ENCODE data around the gene CMSS1. TPM values are rescaled to one million over a fixed set of nuclear protein-coding genes. Genes with fewer than 3 reads are reported as not detected.

The CMSS1 gene
- total and polyA plus RNA-seq, 2 of the 13 experiments (the other 11 are each of a cell fraction or from before 2014, with no cell fraction given), result 6.4 to 48.7 TPM

DNA sequence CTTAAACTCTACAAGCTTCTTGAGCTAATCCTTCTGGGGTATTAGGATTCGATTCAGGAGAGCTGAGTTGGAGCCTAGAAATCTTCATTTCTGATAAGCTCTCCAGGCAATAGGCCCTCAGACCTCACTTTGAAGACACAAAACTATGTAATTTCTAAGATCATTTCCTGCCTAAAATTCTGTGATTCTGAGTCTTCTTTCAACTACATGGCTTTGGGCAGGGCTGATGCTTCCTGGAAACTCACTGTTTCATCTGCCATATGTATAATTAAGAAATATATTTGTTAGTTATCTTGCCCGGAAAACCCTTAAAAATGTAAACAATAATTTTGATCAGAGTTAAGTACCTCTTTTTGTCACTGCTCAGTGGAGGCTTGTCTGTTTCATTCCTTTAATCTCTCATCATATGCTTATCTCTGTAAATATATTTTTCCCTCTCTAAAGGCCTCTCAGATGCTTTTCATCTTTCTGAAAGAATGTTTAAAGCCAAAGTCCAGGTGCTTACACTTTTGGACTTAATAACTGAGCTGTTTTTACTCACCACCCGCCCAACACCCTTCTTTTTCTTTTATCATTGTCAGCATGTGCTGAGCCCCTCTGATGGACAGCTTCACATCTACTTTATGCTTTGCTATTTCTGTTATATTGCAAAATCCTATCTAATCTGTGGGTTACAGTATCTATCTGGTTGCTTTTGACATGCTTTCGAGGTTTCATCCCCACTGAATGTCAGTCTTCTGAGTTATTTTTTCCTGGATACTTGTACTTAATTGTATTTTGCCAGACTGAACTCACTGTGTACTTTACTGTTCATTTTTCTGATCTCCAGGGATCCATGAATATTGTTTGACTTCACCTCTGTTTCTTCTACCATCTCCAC is 258.4 kb downstream of the CMSS1 start (continued):
- TF ChIP-seq, protein P1, sequence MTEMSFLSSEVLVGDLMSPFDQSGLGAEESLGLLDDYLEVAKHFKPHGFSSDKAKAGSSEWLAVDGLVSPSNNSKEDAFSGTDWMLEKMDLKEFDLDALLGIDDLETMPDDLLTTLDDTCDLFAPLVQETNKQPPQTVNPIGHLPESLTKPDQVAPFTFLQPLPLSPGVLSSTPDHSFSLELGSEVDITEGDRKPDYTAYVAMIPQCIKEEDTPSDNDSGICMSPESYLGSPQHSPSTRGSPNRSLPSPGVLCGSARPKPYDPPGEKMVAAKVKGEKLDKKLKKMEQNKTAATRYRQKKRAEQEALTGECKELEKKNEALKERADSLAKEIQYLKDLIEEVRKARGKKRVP (CRISPR knock-in tag; IDR thresholded peaks at IDR 0.05), result peak in 1 of 2 experiments; percentile 65; a peak in 1 of 4 replicates
- TF ChIP-seq ZNF234 (CRISPR knock-in tag; conservative IDR thresholded peaks at IDR 0.05) (no peak), CREM (IDR thresholded peaks at IDR 0.05) (peak; percentile 98), CREM (CRISPR knock-in tag; IDR thresholded peaks at IDR 0.05) (no peak), ZNF3 (CRISPR knock-in tag; IDR thresholded peaks at IDR 0.05) (no peak), ZBTB42 (CRISPR knock-in tag; IDR thresholded peaks at IDR 0.05) (no peak), THAP11 (CRISPR knock-in tag; IDR thresholded peaks at IDR 0.05) (peak; percentile 31), RFXAP (CRISPR knock-in tag; IDR thresholded peaks at IDR 0.05; ENCODE audit: borderline replicate concordance) (peak; percentile 17; the same call in 1 of the 2 replicates), NFATC3 (CRISPR knock-in tag; IDR thresholded peaks at IDR 0.05) (no peak), NR2F6 (IDR thresholded peaks at IDR 0.05) (peak; percentile 68), NR2F6 (CRISPR knock-in tag; IDR thresholded peaks at IDR 0.05) (peak; percentile 54; the same call in 1 of the 2 replicates), SAP130 (CRISPR knock-in tag; IDR thresholded peaks at IDR 0.05; ENCODE audit: low read depth) (peak; percentile 51; the same call in 1 of the 2 replicates), NFIC (IDR thresholded peaks at IDR 0.05; ENCODE audit: low read length) (peak; percentile 100), TCF12 (IDR thresholded peaks at IDR 0.05) (no peak), TCF12 (CRISPR knock-in tag; IDR thresholded peaks at IDR 0.05) (peak; percentile 75; the same call in 1 of the 2 replicates)
- TF ChIP-seq, protein P2, sequence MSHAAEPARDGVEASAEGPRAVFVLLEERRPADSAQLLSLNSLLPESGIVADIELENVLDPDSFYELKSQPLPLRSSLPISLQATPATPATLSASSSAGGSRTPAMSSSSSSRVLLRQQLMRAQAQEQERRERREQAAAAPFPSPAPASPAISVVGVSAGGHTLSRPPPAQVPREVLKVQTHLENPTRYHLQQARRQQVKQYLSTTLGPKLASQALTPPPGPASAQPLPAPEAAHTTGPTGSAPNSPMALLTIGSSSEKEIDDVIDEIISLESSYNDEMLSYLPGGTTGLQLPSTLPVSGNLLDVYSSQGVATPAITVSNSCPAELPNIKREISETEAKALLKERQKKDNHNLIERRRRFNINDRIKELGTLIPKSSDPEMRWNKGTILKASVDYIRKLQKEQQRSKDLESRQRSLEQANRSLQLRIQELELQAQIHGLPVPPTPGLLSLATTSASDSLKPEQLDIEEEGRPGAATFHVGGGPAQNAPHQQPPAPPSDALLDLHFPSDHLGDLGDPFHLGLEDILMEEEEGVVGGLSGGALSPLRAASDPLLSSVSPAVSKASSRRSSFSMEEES (CRISPR knock-in tag; IDR thresholded peaks at IDR 0.05), result peak; percentile 81; the same call in 1 of the 2 replicates
- TF ChIP-seq, protein P3, sequence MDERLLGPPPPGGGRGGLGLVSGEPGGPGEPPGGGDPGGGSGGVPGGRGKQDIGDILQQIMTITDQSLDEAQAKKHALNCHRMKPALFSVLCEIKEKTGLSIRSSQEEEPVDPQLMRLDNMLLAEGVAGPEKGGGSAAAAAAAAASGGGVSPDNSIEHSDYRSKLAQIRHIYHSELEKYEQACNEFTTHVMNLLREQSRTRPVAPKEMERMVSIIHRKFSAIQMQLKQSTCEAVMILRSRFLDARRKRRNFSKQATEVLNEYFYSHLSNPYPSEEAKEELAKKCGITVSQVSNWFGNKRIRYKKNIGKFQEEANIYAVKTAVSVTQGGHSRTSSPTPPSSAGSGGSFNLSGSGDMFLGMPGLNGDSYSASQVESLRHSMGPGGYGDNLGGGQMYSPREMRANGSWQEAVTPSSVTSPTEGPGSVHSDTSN (CRISPR knock-in tag; IDR thresholded peaks at IDR 0.05), result peak; percentile 73
- TF ChIP-seq, protein P4, sequence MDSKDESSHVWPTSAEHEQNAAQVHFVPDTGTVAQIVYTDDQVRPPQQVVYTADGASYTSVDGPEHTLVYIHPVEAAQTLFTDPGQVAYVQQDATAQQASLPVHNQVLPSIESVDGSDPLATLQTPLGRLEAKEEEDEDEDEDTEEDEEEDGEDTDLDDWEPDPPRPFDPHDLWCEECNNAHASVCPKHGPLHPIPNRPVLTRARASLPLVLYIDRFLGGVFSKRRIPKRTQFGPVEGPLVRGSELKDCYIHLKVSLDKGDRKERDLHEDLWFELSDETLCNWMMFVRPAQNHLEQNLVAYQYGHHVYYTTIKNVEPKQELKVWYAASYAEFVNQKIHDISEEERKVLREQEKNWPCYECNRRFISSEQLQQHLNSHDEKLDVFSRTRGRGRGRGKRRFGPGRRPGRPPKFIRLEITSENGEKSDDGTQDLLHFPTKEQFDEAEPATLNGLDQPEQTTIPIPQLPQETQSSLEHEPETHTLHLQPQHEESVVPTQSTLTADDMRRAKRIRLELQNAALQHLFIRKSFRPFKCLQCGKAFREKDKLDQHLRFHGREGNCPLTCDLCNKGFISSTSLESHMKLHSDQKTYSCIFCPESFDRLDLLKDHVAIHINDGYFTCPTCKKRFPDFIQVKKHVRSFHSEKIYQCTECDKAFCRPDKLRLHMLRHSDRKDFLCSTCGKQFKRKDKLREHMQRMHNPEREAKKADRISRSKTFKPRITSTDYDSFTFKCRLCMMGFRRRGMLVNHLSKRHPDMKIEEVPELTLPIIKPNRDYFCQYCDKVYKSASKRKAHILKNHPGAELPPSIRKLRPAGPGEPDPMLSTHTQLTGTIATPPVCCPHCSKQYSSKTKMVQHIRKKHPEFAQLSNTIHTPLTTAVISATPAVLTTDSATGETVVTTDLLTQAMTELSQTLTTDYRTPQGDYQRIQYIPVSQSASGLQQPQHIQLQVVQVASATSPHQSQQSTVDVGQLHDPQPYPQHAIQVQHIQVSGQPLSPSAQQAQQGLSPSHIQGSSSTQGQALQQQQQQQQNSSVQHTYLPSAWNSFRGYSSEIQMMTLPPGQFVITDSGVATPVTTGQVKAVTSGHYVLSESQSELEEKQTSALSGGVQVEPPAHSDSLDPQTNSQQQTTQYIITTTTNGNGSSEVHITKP (CRISPR knock-in tag; IDR thresholded peaks at IDR 0.05; ENCODE audit: low read depth), result no peak
- TF ChIP-seq, protein P5, sequence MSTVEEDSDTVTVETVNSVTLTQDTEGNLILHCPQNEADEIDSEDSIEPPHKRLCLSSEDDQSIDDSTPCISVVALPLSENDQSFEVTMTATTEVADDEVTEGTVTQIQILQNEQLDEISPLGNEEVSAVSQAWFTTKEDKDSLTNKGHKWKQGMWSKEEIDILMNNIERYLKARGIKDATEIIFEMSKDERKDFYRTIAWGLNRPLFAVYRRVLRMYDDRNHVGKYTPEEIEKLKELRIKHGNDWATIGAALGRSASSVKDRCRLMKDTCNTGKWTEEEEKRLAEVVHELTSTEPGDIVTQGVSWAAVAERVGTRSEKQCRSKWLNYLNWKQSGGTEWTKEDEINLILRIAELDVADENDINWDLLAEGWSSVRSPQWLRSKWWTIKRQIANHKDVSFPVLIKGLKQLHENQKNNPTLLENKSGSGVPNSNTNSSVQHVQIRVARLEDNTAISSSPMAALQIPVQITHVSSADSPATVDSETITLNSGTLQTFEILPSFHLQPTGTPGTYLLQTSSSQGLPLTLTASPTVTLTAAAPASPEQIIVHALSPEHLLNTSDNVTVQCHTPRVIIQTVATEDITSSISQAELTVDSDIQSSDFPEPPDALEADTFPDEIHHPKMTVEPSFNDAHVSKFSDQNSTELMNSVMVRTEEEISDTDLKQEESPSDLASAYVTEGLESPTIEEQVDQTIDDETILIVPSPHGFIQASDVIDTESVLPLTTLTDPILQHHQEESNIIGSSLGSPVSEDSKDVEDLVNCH (CRISPR knock-in tag; IDR thresholded peaks at IDR 0.05), result no peak

All from HepG2 (cell line).